ENCODE measurements around the gene CDK14.

- TF ChIP-seq EZH2phosphoT487 (IDR thresholded peaks at IDR 0.05; ENCODE audit: borderline replicate concordance) = no peak
- TF ChIP-seq CTCF (conservative IDR thresholded peaks at IDR 0.05; ENCODE audit: low read length) = no peak
Measured at GRCh38 chr7:90595801-90596670, at the start of gene CDK14.

Data from Loucy (cell line).